Heart right ventricle (tissue), 16 donors: Measurements from ENCODE around the gene C4orf46. TPM values are rescaled to one million over a fixed set of nuclear protein-coding genes. Genes with fewer than 3 reads are reported as not detected.

Experiments used
- ATAC-seq, 8 donors: fragments of 200-7000 bp; cut with Tn5 transposase; one replicate each; pipeline ENCODE4 v1.9.1; 2020; ENCODE audit warnings: mild to moderate bottlenecking in 8 of 8, moderate library complexity in 8 of 8, moderate number of reproducible peaks in 1 of 8
- DNase-seq, 2 donors: peaks; one replicate each; pipeline ENCODE4 v3.0.0-alpha.2; 2020
- H3K27ac ChIP-seq, 10 donors: fragments of 200-600 bp; sonication (generic) in 2 of 10; one replicate each; pipeline versions ENCODE4 v1.5.0 to v1.8.0; 2020 to 2022; ENCODE audit warnings: mild to moderate bottlenecking in 3 of 10
- H3K27me3 ChIP-seq, 7 donors: fragments of 200-600 bp; one replicate each; pipeline ENCODE4 v1.8.0; 2021 to 2022; ENCODE audit warnings: mild to moderate bottlenecking in 2 of 7
- H3K36me3 ChIP-seq, 9 donors: fragments of 200-600 bp; sonication (generic) in 1 of 9; one replicate each; pipeline versions ENCODE4 v1.5.0 to v1.8.0; 2020 to 2022; ENCODE audit warnings: mild to moderate bottlenecking in 2 of 9
- H3K4me1 ChIP-seq, 9 donors: fragments of 200-600 bp; sonication (generic) in 1 of 9; one replicate each; pipeline versions ENCODE4 v1.5.0 to v1.8.0; 2020 to 2022; ENCODE audit warnings: mild to moderate bottlenecking in 4 of 9
- H3K4me3 ChIP-seq, 10 donors: fragments of 200-600 bp; sonication (generic) in 2 of 10; one replicate each; pipeline versions ENCODE4 v1.5.0 to v1.8.0; 2020 to 2022; ENCODE audit warnings: mild to moderate bottlenecking in 7 of 10, moderate library complexity in 2 of 10
- H3K9me3 ChIP-seq, 11 donors: fragments of 200-600 bp in 10 of 11; sonication (generic) in 2 of 11; one replicate each; pipeline versions ENCODE4 v1.5.0 to v1.8.0; 2013 to 2022; ENCODE audit warnings: mild to moderate bottlenecking in 2 of 11, control low read depth in 1 of 11, moderate library complexity in 1 of 11
- WGBS, 2 donors: extraction: QIAGEN DNeasy Blood & Tissue Kit; methylation state at CpG; one replicate each; pipeline ENCODE4 v1.1.7; 2013; ENCODE audit warnings: inconsistent platforms in 1 of 2; 5-methylcytosine and 5-hydroxymethylcytosine counted together
- intact Hi-C, 10 donors: fragments of 100-400 bp; cut with DNase I; formaldehyde crosslinking; loops; one replicate each; pipeline versions ENCODE4 v1.11.1 to v1.14.2; 2022
- polyA plus RNA-seq, 2 donors: library from polyadenylated mRNA; stranded (reverse); fragments of 200-250 nt; gene quantifications; one replicate each; pipeline ENCODE4 v1.2.3, GENCODE V29; 2013
- total RNA-seq, 10 donors: library from RNA; stranded (reverse); fragmentation: NEBNext Ultra II Directional in 3 of 10; extraction: Animal tissue kit (Norgen Biotek cat#: 25700) in 3 of 10; gene quantifications; one replicate each; pipeline versions ENCODE4 v1.2.1 to v1.2.4, GENCODE V29; 2021 to 2023
- TF ChIP-seq, protein P1 (sequence below), 9 donors: fragments of 200-600 bp; sonication (generic) in 2 of 9; IDR thresholded peaks; one replicate each; pipeline versions ENCODE4 v1.5.0 to v1.8.0; 2021 to 2022; ENCODE audit warnings: antibody characterized with exemption in 9 of 9, mild to moderate bottlenecking in 5 of 9, moderate library complexity in 1 of 9
- donor health status: Arrhythmogenic right ventricular cardiomyopathy.
- donor health status: ischemic (EF 13 %, LVEDD 7.1; RV severe dilation, severe dysfunction).
- donor health status: healthy with polysubstance abuse.
- donor health status: DM: no; HTN: yes; CAD: no.
- donor health status: DM: no; HTN: no; CAD: no.
- donor health status: ischemic (EF 25% LVEDD 6.9; RV normal size, moderate dysfunction).
- donor health status: ischemic (EF 25% LVEDD 5.7; RV mildly dilated, moderate dysfunction).
- donor health status: healthy.
- donor health status: DM: yes; HTN: yes; CAD: no.
- donor health status: Ischemic cardiomyopathy.
- donor health status: ischemic (EF 35%, LVEDD 5.7; RV mildly dilated, moderate dysfunction).
- donor health status: nonischemic (EF 11% LVEDD 7.7; RV severe dilation, severe dysfunction).
- donor health status: DM: yes; HTN: yes; CAD: no.
- donor health status: PGD.
- donor health status: ischemic (EF 29% LVEDD 5.4; RV normal size, mild dysfunction).
- donor health status: nonischemic (EF 23%, LVEDD 6.1; RV moderate dilation, normal function).

The C4orf46 gene
- total and polyA plus RNA-seq, 12 donors = 1.7 to 5.2 (median 4.2) TPM

DNA sequence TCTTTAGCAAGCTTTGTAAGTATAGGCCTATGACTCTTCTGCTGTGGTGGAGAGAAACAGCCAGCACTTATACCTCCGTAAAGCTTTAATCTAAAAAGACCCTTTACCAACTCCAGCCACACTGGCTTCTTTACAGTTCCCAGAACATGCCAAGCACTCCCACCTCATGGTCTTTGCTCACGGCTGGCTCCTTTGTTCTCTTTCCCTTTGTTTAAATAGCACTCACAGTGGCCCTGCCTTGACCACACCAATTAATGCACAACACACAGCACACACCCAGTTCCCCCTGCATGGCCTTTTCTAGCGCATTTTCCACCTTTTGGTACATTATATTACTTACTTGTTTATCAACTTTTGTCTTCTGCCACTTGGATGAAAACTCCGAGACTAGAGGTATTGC, 32.6 kb upstream of the C4orf46 start:
- Histone ChIP-seq H3K36me3 (peaks cover 0 to 99% (median 17%) of the 10 kb centered on the region in 9 donors), H3K27me3 (no peaks in the 10 kb centered on the region), H3K27ac (no peak overlapping the region), H3K9me3 (no peaks in the 10 kb centered on the region), H3K4me3 (no peak overlapping the region), H3K4me1 (no peaks in the 10 kb centered on the region)
- intact Hi-C loops = no loop called here
- no peak for DNase-seq
- no peak for ATAC-seq
- TF ChIP-seq, protein P1, sequence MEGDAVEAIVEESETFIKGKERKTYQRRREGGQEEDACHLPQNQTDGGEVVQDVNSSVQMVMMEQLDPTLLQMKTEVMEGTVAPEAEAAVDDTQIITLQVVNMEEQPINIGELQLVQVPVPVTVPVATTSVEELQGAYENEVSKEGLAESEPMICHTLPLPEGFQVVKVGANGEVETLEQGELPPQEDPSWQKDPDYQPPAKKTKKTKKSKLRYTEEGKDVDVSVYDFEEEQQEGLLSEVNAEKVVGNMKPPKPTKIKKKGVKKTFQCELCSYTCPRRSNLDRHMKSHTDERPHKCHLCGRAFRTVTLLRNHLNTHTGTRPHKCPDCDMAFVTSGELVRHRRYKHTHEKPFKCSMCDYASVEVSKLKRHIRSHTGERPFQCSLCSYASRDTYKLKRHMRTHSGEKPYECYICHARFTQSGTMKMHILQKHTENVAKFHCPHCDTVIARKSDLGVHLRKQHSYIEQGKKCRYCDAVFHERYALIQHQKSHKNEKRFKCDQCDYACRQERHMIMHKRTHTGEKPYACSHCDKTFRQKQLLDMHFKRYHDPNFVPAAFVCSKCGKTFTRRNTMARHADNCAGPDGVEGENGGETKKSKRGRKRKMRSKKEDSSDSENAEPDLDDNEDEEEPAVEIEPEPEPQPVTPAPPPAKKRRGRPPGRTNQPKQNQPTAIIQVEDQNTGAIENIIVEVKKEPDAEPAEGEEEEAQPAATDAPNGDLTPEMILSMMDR (IDR thresholded peaks at IDR 0.05) = no peak
- 91 to 93% methylated on average over 4 of the region's 4 CpGs for WGBS, 2 donors

DNA sequence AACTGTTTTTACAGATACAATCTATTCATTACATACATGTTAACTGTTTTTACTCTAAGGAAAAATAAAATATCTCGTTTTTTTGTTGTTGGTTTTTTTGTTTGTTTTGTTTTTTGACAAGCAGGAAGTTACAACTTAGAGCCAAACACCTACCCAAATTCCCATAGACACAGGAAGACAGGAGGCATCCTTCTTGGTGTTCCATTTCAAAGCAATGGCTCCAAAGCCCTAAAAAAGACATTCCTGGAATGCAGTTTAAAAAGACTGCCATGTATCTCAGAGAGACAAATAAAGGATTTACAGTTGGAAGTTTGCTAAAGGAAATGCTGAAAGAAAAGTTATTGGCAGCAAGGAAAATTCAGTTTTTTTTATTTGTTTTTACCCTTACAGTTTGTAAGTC, 17.1 kb upstream of the C4orf46 start:
- WGBS, 2 donors = 72 to 78% methylated on average over 1 of the region's 1 CpG
- ATAC-seq = no peak

DNA sequence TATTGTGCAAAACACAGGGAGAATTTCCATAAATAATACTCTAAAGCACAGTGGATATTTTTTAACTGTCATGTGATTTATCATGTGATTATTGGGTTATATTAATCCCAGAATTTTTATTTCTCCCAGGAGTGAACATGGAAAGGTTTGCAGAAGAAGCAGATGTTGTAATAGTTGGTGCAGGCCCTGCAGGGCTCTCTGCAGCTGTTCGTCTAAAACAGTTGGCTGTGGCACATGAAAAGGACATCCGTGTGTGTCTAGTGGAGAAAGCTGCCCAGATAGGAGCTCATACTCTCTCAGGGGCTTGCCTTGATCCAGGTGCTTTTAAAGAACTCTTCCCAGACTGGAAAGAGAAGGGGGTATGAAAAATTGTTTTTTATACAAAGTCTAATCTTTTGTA, 10.4 kb upstream of the C4orf46 start:
- 36 to 37% methylated on average over 2 of the region's 2 CpGs for WGBS, 2 donors
- Histone ChIP-seq H3K27ac (no peak overlapping the region), H3K4me1 (peaks cover 0 to 8% (median 0%) of the 10 kb centered on the region in 9 donors), H3K4me3 (no peak overlapping the region), H3K9me3 (no peaks in the 10 kb centered on the region), H3K27me3 (no peaks in the 10 kb centered on the region), H3K36me3 (peaks cover 0 to 81% (median 20%) of the 10 kb centered on the region in 9 donors)
- intact Hi-C loops = no loop called here
- TF ChIP-seq, protein P1 (IDR thresholded peaks at IDR 0.05) = no peak
- DNase-seq = no peak
- peak in 2 of 8 donors; percentile 33 to 57 for ATAC-seq

More for the DNA sequence above, 17.1 kb upstream of the C4orf46 start:
- peaks cover 0 to 96% (median 45%) of the 10 kb centered on the region in 9 donors for H3K36me3 ChIP-seq
- intact Hi-C loops = no loop called here
- DNase-seq = no peak
- TF ChIP-seq, protein P1 (IDR thresholded peaks at IDR 0.05) = no peak
- no peaks in the 10 kb centered on the region for H3K9me3 ChIP-seq
- no peak overlapping the region for H3K4me3 ChIP-seq
- H3K4me1 ChIP-seq = no peaks in the 10 kb centered on the region
- H3K27ac ChIP-seq = no peak overlapping the region
- H3K27me3 ChIP-seq = no peaks in the 10 kb centered on the region

DNA sequence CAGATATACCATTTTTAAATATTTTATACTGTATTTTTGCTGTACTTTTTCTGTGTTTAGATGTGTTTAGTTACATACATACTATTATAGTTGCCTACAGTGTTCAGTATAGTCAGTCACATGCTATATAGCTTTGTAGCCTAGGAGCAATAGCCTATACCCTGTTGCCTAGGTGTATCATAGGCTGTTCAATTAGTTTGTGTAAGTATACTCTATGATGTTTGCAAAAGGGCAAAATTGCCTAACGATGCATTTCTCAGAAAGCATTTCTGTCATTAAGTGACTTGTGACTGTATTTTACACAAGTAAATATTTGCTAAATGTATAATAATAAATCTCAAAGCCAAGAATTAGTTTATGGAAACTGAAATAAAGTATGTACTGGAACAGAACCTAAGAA, 9.9 kb upstream of the C4orf46 start:
- TF ChIP-seq, protein P1 (IDR thresholded peaks at IDR 0.05) = no peak
- DNase-seq (no peak), ATAC-seq (peak in 1 of 8 donors; percentile 29)
- intact Hi-C loops = no loop called here
- no peak overlapping the region for H3K27ac ChIP-seq
- peaks cover 0 to 77% (median 20%) of the 10 kb centered on the region in 9 donors for H3K36me3 ChIP-seq
- H3K9me3 ChIP-seq = no peaks in the 10 kb centered on the region
- H3K4me1 ChIP-seq = peaks cover 0 to 8% (median 0%) of the 10 kb centered on the region in 9 donors
- no peak overlapping the region for H3K4me3 ChIP-seq
- H3K27me3 ChIP-seq = no peaks in the 10 kb centered on the region
- WGBS, 2 donors = 96 to 98% methylated on average over 1 of the region's 1 CpG
